GM08714 (cell line): ENCODE data around the gene PTPN23.

Experiments
- H3K4me3 ChIP-seq: fragments of 200-500 bp; sonication (Bioruptor generic); 2 replicates; pipeline ENCODE4 v1.5.1; 2014; ENCODE audit warnings: mild to moderate bottlenecking, low read length, inconsistent platforms
- ZNF274 ChIP-seq: IDR thresholded peaks from 2 replicates; pipeline ENCODE4 v1.6.1; 2012; ENCODE audit warnings: mild to moderate bottlenecking, low read depth, low read length

PTPN23 gene

DNA sequence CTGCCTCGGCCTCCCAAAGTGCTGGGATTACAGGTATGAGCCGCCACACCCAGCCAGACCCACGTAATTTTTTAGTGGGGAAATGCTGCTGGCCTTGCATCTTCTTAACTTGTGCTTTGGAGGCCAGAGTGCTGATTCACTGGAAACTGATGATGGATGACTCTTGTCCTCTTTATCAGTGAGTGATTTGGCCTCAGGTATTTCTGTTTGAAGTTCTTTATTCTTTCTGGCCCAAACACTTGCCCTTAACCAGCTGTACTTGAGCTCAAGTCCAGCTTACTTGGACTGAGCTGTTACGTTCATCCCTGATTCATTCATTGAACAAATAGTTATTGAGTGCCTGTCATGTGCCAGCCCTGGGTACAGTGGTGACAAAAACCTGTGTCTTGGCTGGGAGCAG lies 4.2 kb downstream of the PTPN23 start:
- no peak overlapping the region for H3K4me3 ChIP-seq
- no peak for TF ChIP-seq ZNF274

DNA sequence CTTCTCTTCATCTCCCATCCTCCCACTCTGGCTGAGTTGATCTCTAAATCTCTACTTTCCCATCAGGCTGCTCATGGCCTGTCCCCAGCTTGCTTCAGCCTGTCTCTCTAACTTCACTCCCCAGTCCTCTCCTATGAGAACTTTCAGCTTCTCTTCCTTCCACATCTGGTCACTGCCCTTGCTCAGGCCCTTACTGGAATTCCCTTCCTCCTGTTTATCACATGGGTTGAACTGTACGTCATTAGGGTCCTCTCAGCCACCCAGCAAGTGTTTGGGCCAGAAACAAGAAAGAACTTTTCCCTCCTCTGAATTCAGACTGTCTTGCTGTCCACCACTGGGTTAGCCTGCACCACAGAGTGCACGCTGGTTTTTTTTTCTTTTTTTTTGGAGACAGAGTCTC lies 5.0 kb downstream of the PTPN23 start:
- no peak for TF ChIP-seq ZNF274

DNA sequence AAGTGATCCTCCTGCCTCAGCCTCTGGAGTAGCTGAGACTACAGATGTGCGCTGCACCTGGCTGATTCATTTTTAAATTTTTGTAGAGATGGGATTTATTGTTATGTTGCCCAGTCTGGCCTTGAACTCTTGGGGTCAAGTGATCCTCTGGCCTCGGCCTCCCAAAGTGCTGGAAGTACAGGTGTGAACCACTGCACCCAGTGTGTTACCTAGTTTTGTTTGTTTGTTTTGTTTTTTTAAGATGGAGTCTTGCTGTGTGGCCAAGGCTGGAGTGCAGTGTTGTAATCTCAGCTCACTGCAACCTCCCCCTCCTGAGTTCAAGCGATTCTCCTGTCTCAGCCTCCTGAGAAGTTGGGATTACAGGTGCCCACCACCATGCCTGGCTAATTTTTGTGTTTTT lies 12.1 kb downstream of the PTPN23 start:
- no peak for TF ChIP-seq ZNF274
- H3K4me3 ChIP-seq, result no peak overlapping the region

More for the DNA sequence above, 5.0 kb downstream of the PTPN23 start:
- H3K4me3 ChIP-seq, result no peak overlapping the region

DNA sequence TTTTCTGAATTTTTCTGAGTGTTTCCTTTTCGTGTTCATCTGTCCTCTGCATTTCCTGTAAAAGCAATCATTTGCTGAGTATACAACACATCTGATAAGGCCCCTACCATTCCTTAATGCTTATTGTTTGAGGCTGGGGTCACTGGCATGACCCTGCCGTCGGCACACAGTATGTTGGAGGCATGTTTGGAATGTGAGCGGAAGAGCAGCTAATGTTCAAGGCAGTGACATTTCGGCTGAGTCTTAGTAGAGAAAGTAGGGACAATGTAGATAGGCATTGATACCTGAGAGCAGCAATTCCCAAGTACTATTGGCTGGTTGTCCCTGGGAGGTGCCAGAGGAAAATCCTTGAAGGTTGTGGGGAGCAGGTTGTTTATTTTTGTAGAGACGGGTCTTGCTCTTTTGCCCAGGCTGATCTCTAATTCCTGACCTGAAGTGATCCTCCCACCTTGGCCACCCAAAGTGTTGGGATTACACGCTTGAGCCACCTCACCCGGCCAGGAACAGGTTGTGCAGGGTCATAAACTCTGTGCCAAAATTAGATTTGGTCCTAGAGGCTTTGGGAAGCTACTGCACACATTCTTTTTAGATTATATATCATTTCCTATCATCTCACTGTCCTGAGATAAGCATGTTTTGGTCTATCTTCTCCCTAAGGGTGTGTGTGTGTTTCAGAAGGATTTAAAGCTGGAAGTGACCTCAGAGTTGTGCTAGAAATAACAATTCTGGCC lies 13.5 kb downstream of the PTPN23 start:
- no peak overlapping the region for H3K4me3 ChIP-seq

DNA sequence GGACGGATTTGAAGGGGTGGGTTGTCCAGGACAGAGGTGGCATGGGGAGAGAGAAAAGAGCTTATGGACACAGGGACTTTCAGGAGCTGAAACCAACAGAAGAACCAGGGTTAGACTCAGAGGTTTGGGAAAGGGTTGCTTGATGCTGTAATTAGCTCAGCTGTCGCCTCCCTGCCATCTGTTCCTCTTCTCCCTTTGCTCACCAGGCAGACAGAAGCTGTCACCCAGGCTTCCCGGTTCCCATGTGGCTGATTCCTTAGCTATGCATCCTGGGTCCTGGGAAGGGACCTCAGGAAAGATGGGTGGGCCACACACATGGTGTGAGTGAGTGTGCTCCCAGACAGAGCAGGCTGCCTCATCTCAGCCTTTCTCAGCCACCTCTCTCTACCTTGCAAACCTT lies 14.1 kb downstream of the PTPN23 start:
- TF ChIP-seq ZNF274, result no peak
- H3K4me3 ChIP-seq, result no peak overlapping the region

More for the DNA sequence above, 13.5 kb downstream of the PTPN23 start:
- TF ChIP-seq ZNF274, result no peak

DNA sequence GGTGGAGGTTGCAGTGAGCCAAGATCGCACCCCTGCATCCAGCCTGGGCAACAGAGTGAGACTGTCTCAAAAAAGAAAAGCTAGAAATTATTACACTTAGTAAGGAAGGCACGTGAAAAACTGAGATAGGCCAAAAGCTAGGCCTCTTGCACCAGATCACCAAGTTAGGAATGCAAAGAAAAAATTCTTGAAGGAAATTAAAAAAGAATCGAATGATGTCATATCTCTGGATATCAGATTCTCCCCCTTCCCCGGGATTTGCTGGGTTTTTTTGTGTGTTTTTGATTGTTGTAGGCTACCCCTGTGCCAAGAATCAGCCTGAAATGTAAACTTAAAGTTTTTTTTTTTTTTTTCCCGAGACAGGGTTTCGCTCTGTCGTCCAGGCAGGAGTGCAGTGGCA lies 17.4 kb downstream of the PTPN23 start:
- no peak for TF ChIP-seq ZNF274
- no peak overlapping the region for H3K4me3 ChIP-seq

DNA sequence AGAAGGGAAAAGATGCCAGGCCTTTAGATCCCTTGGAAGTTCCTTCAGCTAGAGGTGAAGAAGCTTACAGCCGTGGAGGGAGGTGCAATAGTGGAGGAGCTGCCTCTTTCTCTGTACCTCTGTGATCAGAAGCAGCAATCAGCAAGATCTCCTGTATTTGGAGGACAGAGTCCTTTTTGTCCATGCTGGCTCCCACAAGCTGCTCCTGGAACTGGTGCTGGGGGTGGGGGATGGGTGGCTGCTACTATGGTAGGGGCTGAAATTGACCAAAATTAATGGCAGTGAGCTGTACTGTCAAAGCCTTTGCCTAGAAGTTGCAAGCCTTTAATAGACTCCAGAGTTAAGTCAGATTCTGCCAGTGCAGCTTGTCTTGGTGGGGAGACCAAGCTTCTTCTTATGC lies 18.2 kb downstream of the PTPN23 start:
- no peak for TF ChIP-seq ZNF274
- H3K4me3 ChIP-seq, result no peak overlapping the region

DNA sequence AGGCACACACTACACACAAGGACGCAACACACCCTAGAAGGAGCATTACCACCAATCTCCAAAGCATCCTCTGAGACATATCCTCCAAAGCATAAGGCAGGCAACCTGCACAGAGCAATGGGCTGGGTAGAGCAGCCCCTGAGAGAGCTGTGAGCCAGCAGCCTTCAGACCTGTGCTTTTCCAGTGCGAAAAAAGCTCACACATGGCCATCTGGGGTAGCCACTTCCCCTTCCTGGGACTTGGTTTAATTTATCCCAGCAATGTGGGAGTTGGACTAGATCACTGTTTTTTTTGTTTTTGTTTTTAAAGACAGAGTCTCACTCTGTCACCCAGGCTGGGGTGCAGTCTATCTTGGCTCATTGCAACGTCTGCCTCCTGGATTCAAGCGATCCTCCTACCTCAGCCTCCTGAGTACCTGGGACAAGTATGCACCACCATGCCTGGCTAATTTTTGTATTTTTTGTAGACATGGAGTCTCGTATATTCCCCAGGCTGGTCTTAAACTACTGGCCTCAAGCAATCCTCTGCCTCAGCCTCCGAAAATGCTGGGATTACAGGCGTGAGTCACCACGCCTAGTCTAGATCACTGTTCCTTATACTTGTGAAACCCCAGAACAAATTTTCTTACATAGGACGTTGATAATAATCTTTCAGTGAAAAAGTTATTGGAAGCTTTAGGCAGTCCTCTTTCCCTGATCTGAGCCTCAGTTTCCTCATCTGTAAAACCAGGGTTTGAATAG lies 18.9 kb downstream of the PTPN23 start:
- no peak for TF ChIP-seq ZNF274

DNA sequence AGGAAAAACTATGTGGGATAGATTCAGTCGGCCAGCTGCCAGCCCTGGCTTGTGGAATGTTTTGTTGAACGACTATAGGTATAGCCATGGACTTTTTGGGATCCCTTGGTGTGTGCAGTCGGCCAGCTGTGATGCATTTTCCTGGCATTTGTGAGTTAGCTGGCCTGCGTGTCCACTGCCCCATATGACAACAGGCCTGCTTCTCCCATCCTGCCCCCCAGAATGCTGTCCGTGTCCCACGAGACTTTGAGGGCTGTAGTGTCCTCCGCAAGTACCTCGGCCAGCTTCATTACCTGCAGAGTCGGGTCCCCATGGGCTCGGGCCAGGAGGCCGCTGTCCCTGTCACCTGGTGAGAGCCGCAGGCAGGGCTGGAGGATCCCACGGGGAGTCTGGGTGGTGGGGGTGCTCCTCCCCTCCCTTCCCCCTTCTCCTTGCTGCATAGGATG lies 23.6 kb downstream of the PTPN23 start:
- no peak for TF ChIP-seq ZNF274
- H3K4me3 ChIP-seq, result no peak overlapping the region

More for the DNA sequence above, 18.9 kb downstream of the PTPN23 start:
- H3K4me3 ChIP-seq, result no peak overlapping the region

DNA sequence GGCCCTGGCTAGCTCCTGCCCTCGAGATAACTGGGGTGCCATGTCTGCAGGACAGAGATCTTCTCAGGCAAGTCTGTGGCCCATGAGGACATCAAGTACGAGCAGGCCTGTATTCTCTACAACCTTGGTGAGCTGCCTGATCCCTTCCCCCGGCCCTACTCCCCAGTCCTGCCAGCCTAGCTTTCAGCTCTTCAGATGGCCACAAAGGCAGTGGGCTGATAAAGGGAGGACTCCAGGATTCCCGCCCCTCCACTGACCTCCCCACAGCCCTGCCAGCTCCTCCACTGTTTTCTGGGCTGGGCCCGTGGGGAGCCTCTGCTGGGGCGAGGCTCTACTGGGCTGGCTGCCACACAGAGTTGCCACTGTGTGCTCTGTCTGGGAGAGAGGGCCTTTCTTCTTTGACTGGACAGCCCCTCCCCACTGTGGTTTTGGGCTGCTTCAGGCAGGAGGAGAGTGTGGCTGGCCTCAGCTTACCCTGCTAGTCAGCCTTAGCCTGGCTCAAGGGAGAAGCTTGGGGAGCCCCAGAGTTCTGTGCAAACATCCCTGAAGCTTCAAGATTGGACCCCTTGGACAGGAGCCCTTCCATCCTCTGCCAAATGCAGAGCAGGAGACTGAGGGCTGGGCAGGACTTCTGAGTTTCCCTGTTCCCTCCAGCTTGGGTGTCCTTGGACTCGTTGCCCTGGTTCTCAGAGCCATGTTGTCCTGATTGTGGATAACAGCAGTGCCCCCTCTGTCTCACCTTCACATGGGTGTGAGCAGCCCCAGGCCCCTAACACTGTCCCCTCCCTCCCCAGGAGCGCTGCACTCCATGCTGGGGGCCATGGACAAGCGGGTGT lies 24.4 kb downstream of the PTPN23 start:
- no peak for TF ChIP-seq ZNF274
- H3K4me3 ChIP-seq, result no peak overlapping the region

DNA sequence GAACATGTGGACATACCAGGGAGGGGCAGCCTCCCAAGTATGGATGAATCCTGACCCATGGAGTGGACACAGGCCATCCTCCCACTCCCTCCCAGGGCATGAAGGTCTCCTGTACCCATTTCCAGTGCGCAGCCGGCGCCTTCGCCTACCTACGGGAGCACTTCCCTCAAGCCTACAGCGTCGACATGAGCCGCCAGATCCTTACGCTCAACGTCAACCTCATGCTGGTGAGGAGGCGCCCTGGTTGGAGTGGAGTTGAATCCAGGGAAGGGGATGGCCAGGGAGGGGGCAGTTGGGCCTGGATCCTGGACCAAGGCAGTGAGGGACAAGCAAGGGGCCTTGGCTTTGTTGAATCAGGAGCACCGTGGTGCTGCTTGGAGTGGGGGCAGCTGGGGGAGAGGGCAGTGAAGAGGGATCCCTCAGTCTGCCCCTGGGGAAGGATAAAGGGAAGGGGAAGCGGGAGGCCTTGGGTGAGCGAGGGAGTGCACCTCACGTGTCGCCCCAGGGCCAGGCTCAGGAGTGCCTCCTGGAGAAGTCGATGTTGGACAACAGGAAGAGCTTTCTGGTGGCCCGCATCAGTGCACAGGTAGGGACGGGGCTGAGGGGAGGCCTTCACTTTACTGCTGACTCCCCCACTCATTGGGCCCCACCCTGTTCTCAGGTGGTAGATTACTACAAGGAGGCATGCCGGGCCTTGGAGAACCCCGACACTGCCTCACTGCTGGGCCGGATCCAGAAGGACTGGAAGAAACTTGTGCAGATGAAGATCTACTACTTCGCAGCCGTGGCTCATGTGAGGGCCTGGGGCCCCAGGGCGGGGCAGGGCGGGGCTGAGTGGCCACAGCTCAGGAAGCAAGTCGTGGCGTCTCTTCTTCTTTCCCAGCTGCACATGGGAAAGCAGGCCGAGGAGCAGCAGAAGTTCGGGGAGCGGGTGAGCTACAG lies 25.3 kb downstream of the PTPN23 start:
- TF ChIP-seq ZNF274, result no peak
- H3K4me3 ChIP-seq, result no peak overlapping the region

DNA sequence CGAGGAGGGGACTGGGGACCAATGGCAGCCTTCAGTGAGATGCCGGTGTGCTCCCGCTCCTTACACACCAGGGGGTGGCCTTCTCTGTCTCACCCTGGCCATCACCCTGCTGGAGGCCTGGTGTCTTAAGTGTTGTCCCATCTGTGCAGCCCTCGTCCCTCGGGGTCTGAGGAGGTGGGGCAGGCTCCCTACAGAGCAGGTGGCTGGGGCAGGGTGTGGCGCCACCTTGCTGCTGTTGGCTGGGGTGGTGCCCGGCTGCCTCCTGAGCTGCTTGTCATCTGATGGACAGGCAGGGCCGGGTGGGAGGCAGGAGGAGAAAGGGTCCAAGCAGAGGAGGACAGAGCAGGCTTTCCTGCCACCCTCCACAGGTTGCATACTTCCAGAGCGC lies 25.9 kb downstream of the PTPN23 start:
- TF ChIP-seq ZNF274, result no peak
- no peak overlapping the region for H3K4me3 ChIP-seq

DNA sequence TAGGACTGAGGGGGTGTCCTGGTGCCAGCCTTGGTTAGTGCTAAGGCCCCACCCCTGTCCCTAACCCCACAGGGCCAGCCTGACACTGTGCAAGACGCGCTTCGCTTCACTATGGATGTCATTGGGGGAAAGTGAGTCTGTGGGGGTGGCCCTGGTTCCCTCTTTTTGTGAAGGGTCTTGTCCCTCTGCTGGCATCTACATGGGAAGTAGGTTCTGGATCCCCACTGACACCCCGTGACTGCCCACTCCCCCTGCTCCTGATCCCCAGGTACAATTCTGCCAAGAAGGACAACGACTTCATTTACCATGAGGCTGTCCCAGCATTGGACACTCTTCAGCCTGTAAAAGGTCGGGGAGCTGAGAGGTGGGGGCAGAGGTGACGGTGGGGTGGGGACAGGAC lies 26.4 kb downstream of the PTPN23 start:
- TF ChIP-seq ZNF274, result no peak
- H3K4me3 ChIP-seq, result no peak overlapping the region
